Measurements from ENCODE around the gene SIRT2.
"Not testable (repeated sequence)": the region's sequence is repeated elsewhere in the genome, so short reads cannot be mapped to it uniquely, and the experiment has no call there.

The SIRT2 gene

GRCh38 chr19:38899447-38900201 is at the start of gene SIRT2, which contains the start of gene NFKBIB:
Gene SIRT2, minus strand, starts transcription at chr19:38899618. Its CDS starts 97 bp downstream, at chr19:38899521.
Gene NFKBIB, plus strand, starts transcription at chr19:38899969. Its CDS starts 64 bp downstream, at chr19:38900033.
- DNase-seq, result peak; percentile 100

- DNase-seq, result no peak
These were observed 47.0 kb upstream of the SIRT2 start for GRCh38 chr19:38946229-38947010.

DNA sequence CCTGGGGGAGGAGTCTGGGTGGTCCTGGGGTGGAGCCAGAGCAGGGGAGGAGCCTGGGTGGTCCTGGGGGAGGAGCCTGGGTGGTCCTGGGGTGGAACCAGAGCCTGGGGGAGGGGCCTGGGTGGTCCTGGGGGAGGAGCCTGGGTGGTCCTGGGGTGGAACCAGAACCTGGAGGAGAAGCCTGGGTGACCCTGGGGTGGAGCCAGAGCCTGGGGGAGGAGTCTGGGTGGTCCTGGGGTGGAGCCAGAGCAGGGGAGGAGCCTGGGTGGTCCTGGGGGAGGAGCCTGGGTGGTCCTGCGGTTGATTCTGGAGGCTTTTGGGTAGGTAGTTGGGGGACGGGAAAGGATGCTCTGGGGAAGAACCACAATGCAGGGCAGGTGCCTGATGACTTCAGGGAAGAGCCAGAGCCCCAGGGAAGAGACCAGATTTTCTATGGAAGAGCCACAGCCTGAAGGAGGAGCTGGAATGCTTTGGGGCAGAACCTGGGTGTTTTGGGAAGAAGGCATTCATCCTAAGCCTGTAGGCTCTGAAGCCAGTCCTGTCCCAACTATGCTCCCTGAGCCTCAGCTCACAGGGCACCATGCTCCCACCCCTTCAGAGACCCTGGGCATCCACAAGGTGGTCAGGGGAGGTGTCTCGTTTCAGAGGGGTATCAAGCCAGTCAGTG is 46.3 kb upstream of the SIRT2 start:
- DNase-seq, result no peak

DNA sequence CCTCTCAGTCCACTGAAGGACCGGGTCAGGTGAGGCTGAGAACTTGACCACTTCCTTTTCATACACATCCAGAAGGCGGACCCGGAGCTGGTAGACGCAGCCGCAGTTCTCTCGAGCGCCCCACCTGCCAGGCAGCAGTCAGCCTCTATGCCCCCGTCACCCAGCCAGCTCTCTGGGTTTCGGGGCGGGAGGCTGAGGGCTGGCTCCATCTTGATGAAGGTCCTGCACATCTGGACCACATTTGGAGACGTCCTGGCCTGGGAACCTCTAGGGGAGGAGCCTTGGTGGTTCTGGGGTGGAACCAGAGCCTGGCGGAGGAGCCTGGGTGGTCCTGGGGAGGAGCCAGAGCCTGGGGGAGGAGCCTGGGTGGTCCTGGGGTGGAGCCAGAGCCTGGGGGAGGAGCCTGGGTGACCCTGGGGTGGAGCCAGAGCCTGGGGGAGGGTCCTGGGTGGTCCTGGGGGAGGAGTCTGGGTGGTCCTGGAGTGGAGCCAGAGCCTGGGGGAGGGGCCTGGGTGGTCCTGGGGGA is 45.6 kb upstream of the SIRT2 start:
- no peak for DNase-seq

DNA sequence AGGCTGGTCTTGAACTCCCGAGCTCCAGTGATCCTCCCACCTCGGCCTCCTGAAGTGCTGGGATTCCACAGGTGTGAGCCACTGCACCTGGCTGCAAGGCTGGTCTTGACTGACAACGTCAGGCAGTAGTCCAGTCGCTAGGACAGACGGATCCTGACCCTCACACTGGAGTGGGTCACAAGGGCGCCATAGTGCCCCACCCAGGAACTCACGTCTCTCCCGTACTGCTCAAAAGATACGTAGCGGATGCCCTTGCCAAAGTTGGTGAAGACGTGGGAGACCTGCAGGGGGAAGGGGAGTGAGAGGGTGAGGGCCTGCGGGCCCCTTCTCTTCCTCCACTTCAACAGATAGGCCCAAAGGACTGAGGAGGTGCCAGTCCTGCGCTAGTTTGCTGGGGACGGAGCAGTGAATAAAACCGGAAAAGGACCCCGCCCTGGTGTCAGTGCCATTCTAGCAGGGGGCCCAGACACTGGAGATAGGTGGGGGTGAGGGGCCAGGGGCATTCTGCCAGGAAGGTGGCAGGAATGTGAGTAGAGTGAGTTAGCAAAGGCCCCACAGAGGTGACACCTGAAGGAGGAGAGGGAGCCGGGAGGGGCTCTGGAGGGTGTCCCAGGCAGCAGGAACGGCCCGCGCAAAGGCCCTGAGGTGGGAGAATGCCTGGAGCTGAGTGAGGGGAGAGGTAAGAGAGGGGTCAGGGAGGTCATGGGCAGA is 43.2 kb upstream of the SIRT2 start:
- no peak for DNase-seq

DNA sequence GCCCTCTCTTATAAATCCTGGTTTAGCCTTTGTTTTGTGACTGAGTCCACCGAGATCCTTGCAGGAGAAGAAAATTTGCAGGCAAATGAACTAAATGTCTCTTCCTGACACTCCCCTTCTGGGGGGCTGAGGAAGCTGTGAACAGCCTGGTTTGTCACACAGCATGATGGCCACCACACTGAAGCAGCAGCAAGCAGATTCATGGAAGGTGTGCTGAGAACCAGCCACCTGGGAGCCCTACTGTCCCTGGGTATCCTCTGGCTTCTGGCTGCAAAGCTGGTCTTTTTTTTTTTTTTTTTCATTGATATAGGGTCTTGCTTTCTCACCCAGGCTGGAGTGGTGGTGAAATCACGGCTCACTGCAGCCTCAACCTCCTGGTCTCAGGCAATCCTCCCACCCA is 42.6 kb upstream of the SIRT2 start:
- no peak for DNase-seq

GRCh38 chr19:38941466-38941865 is 42.0 kb upstream of the SIRT2 start:
- DNase-seq, result not testable (repeated sequence)

- DNase-seq, result no peak
These were observed 40.5 kb upstream of the SIRT2 start for GRCh38 chr19:38939957-38940356.

DNA sequence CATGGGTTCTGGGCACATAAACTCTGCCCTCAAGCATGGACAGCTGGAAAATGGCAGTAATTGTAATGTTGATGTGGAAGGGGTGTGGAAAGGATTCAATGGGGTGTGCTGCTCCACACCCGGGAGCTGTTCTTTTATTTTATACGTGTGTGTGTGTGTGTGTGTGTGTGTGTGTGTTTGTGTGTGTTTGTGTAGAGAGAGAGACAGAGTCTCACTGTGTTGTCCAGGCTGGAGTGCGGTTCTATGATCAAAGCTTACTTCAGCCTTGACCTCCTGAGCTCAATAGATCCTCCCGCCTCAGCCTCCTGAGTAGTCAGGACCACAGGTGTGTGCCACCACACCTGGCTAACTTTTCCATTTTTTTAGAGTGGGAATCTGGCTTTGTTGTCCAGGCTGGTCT is 34.1 kb upstream of the SIRT2 start:
- DNase-seq, result no peak

DNA sequence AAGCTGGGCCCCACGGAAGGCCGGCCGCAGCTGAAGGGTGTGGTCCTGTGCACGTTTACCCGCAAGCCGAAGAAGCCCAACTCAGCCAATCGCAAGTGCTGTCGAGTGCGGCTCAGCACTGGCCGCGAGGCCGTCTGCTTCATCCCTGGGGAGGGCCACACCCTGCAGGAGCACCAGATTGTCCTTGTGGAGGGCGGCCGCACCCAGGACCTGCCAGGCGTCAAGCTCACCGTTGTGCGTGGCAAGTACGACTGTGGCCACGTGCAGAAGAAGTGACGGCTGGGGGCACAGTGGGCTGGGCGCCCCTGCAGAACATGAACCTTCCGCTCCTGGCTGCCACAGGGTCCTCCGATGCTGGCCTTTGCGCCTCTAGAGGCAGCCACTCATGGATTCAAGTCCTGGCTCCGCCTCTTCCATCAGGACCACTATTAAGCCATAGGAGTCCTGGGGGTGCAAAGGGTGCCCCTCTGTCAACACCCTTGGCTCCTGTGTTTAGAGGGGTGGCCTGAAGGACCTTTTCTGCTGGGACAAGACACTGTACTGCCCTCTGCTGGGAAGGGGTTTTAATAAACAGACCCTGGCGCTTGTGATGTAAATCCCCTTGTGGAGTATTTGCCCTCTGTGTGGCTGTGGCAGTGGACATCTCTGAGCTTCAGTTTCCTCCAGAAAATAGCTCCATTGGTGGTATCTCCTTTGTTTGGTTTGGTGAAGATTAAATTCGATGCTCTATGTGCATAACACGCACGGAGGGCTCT is 33.2 kb upstream of the SIRT2 start:
- peak; percentile 34 for DNase-seq

- no peak for DNase-seq
These were observed 32.0 kb upstream of the SIRT2 start for GRCh38 chr19:38931521-38931793.

DNA sequence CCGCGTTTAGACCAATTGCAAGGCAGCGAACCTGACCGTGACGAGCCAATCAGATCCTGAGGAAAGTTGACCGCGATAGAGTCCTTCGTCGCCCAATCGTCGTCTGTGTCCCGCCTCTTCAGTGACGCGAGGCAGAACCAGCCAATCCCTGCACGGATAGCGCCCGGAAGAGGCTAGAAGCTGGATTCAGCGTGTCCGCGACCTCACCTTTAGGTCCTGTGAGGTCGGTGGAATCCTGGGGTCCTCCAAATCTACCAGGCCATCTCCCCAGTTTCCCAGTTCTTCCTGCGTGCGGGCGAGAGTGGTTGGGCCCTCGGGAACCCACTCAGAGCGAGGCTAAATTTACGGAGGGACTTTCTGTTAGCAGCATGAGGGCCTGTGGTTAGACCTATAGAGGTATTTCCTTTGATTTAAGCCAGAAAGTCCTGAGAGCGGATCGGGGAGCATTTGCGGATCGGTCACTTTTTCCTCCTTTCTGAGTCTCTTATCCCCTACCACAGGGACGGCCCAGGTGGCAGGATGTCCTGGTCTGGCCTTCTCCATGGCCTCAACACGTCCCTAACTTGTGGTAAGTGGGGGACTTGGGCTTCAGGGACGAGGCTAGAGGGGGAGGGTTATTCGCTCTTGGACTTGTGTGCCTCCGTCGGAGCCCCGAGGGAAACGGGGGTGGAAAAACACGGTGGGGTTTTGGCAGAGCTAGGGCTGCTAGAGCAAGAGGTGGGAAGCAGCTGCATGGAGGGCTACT is 31.5 kb upstream of the SIRT2 start, which contains the start of gene MRPS12:
TSS of gene MRPS12 (plus strand) at position 169 of the 745 bp plus-strand sequence. CDS start at position 520, 351 bp downstream.
- peak; percentile 99 for DNase-seq

DNA sequence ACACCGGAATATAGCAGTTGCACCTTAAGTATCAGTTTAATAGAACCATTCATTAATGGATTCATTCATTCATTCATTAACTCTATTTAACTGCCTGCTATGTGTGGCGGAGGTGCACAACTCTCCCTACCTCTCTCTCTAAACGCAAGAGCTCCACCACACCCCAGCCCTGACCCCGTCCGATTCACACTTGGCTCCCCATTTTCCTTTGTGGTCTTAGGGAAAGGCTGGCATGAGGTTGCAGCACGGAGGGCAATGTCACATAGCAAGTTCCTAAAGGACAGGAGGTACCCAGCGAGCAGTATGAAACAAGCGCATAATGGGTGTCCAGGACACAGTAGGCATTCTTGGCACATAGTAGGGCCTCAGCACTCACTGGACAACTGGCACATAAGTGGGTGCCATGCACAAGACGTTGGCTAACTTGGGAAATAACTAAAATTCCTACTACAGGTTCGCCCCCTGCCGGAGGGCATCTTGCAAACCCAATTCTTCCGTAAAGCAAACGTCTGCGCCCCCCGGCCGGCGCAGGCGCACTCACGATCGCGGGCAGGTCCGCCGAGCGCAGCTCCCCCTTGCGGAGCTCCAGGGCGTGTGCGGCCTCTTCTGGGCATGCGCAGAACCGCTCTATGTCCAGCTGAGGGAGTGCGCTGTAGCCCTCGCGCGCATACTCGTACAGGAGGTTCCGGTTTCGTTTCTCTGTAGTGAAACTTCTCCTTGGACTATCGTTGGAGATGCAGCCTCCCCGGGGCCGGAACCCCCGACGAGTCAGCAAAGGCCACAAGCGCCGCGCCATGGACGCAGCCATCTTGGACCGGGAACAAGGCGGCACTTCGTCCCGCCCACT is 30.7 kb upstream of the SIRT2 start, which contains the start of gene SARS2:
TSS of gene SARS2 (minus strand) at position 835 of the 847 bp plus-strand sequence. CDS start at position 808, 27 bp downstream.
- peak; percentile 94 for DNase-seq

- DNase-seq, result no peak
These were observed 29.1 kb upstream of the SIRT2 start for GRCh38 chr19:38928391-38929001.

GRCh38 chr19:38924388-38924787 is 25.0 kb upstream of the SIRT2 start:
- DNase-seq, result peak; percentile 68

- no peak for DNase-seq
These were observed 23.1 kb upstream of the SIRT2 start for GRCh38 chr19:38922482-38922881.

DNA sequence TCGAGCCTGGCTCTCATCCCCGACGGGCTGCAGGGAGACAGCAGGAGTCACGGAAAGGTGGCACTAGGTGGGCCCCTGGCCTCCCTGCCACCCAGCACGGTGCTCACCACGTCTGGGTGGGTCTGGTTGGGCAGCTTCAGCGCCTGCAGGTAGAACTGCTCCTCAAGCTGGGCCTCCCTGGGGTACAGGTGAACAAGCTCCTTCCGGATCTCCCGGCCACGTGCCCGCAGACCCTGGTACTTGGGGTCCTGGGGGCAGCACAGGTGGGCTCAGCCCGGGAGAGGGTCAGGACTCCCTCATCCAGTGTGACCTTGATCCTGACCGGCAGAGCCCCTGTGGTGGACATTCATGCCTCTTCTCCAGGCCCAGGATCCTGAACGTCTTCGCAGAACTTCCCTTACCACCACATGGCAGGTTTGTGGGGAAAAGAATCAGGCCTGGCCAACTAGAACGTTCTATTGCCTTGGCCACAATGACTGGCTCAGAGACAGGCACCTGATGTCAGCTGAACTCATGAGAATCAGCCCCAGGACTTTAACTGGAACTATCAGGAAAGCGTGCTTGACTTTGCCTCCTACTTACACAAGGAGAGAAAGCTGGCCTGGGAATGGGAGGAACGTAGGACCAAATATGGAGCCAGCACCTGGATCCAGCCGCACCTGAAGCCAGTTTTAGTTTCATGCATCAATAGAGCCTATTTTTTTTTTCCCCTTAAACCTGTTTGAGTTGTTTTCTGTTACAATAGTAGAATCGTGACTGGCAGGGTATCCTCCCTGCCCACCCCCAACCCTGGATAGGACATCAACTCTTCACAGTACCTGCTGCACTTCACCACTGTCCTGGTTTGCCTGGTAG is 22.2 kb upstream of the SIRT2 start:
- DNase-seq, result no peak

- DNase-seq, result no peak
These were observed 21.4 kb upstream of the SIRT2 start for GRCh38 chr19:38920602-38921419.
